ENCODE data around the gene SSR1.

GRCh38 chr6:7292596-7293255 is 20.3 kb downstream of the SSR1 start:
- TF ChIP-seq EP300 (IDR thresholded peaks at IDR 0.05) (no peak), POLR2A (IDR thresholded peaks at IDR 0.05) (no peak), POLR2AphosphoS5 (IDR thresholded peaks at IDR 0.05) (no peak)
- TF ChIP-seq, protein P1, sequence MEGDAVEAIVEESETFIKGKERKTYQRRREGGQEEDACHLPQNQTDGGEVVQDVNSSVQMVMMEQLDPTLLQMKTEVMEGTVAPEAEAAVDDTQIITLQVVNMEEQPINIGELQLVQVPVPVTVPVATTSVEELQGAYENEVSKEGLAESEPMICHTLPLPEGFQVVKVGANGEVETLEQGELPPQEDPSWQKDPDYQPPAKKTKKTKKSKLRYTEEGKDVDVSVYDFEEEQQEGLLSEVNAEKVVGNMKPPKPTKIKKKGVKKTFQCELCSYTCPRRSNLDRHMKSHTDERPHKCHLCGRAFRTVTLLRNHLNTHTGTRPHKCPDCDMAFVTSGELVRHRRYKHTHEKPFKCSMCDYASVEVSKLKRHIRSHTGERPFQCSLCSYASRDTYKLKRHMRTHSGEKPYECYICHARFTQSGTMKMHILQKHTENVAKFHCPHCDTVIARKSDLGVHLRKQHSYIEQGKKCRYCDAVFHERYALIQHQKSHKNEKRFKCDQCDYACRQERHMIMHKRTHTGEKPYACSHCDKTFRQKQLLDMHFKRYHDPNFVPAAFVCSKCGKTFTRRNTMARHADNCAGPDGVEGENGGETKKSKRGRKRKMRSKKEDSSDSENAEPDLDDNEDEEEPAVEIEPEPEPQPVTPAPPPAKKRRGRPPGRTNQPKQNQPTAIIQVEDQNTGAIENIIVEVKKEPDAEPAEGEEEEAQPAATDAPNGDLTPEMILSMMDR (IDR thresholded peaks at IDR 0.05) = no peak
